ENCODE results near the gene CCT6A. TPM values are rescaled to one million over a fixed set of nuclear protein-coding genes. Genes with fewer than 3 reads are reported as not detected.
"Not testable (repeated sequence)": the region's sequence is repeated elsewhere in the genome, so short reads cannot be mapped to it uniquely, and the experiment has no call there.

CCT6A gene
- total and polyA plus RNA-seq, 2 donors (not counting 1 experiment from before 2014, with no cell fraction given): 40.3 to 71.3 TPM

DNA sequence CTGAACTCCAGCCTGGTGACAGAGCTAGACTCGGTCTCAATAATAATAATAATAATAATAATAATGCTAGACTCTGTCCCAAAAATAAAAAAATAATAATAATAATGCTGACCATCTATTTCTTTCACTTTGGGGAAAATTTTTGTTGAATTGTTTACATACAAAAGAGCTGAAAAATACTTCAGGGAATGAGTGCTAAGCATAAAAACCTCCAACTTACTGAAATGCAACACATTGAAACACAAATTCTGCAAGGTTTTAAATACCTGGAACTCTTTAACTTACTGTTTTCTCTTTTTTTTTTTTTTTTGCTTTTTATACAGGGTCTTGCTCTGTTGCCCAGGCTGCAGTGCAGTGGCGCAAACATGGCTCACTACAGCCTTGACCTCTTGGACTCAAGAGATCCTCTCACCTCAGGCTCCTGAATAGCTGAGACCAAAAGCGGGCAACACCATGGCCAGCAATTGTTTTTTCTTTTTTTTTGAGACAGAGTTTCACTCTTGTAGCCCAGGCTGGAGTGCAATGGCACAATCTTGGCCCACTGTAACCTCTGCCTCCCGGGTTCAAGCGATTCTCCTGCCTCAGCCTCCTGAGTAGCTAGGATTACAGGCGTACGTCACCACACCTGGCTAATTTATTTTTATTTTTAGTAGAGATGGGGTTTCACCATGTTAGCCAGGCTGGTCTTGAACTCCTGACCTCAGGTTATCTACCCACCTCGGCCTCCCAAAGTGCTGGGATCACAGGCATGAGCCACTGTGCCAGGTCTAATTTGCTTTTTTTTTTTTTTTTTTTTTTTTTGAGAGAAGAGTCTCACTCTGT lies 46.8 kb downstream of the CCT6A start:
- H3K79me2 ChIP-seq (ENCODE audit: control insufficient read depth, insufficient read depth, low read length); H3K4me2 ChIP-seq (replicated peaks; ENCODE audit: low read depth, low read length, poor library complexity, severe bottlenecking); H3K9me3 Mint-ChIP-seq (ENCODE audit: insufficient read depth); H3K4me1 Mint-ChIP-seq; DNase-seq; H3K9me3 ChIP-seq (ENCODE audit: control extremely low read depth in 1 of 3, control insufficient read depth in 2 of 3, insufficient read depth in 1 of 3, low read length in 2 of 3); H3K27ac Mint-ChIP-seq; H3K27me3 ChIP-seq (replicated peaks in 1 of 4; ENCODE audit: control extremely low read depth in 1 of 4, control insufficient read depth in 3 of 4, insufficient read depth in 4 of 4, low read length in 3 of 4); H3K4me1 ChIP-seq (ENCODE audit: control insufficient read depth in 2 of 2, insufficient read depth in 2 of 2, low read length in 2 of 2); intact Hi-C loops (cut with micrococcal nuclease); H3K4me3 Mint-ChIP-seq; H3K9ac ChIP-seq (ENCODE audit: low read length); H3K27ac ChIP-seq (ENCODE audit: low read length in 2 of 2); H2AFZ ChIP-seq (ENCODE audit: insufficient read depth, low read depth, low read length, poor library complexity, severe bottlenecking); H3K4me3 ChIP-seq (ENCODE audit: control extremely low read depth in 1 of 5, extremely low read depth in 1 of 5, insufficient read depth in 1 of 5, low read depth in 2 of 5, low read length in 4 of 5); ATAC-seq (ENCODE audit: low read depth); H3K27me3 Mint-ChIP-seq; H4K20me1 ChIP-seq (ENCODE audit: control insufficient read depth, insufficient read depth, low read length, poor library complexity, severe bottlenecking): not testable (repeated sequence)
- ChIA-PET POLR2A (interaction anchor here (0.7 kb wide), 1 partner anchor 956 kb away, joined by 3 read pairs; no protein-coding TSS in a partner anchor), CTCF (interaction anchor here (0.9 kb wide), 1 partner anchor 9 kb away, joined by 3 read pairs; no protein-coding TSS in a partner anchor)
- H3K36me3 ChIP-seq (replicated peaks in 1 of 2; ENCODE audit: control extremely low read depth in 1 of 2, control insufficient read depth in 1 of 2, extremely low read depth in 1 of 2, insufficient read depth in 2 of 2, low read length in 1 of 2): peaks cover 15 to 43% of the 10 kb centered on the region in 2 experiments
- 100% methylated on average over 2 of the region's 8 CpGs for WGBS (ENCODE audit: insufficient coverage)

DNA sequence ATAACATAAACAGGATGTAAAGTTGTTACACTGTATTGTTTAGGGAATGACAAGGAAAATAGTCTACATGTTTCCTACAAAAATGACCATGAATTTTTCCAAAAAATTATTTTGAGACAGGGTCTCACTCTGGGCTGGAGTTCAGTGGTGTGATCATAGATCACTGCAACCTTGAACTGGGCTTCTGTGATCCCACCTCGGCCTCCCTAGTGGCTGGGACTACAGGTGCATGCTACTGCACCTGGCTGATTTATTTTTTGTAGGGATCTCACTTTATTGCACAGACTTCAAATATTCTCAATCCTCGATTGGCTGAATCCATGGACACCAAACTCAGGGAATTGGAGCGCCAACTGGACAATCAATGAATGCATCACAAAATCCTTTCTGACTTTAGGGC lies 48.1 kb downstream of the CCT6A start:
- no peak overlapping the region for H3K4me3 ChIP-seq (ENCODE audit: control extremely low read depth in 1 of 5, extremely low read depth in 1 of 5, insufficient read depth in 1 of 5, low read depth in 2 of 5, low read length in 4 of 5)
- Mint-ChIP-seq H3K9me3 (ENCODE audit: insufficient read depth) (no peaks in the 10 kb centered on the region), H3K4me3 (no peak overlapping the region), H3K27me3 (no peaks in the 10 kb centered on the region), H3K27ac (no peak overlapping the region), H3K4me1 (peaks cover 7% of the 10 kb centered on the region)
- H3K9ac ChIP-seq (ENCODE audit: low read length): no peak overlapping the region
- no peak overlapping the region for H2AFZ ChIP-seq (ENCODE audit: insufficient read depth, low read depth, low read length, poor library complexity, severe bottlenecking)
- ATAC-seq (ENCODE audit: low read depth) (no peak), DNase-seq (no peak)
- POLR2A ChIA-PET: interaction anchor here (0.7 kb wide), 1 partner anchor 135 kb away, joined by 6 read pairs; no protein-coding TSS in a partner anchor
- no peak overlapping the region for H3K27ac ChIP-seq (ENCODE audit: low read length in 2 of 2)
- WGBS (ENCODE audit: insufficient coverage): 97% methylated on average over 2 of the region's 3 CpGs
- TF ChIP-seq EZH2 (IDR thresholded peaks at IDR 0.05; ENCODE audit: borderline replicate concordance, insufficient read depth, low read depth, low read length, poor library complexity, severe bottlenecking): no peak
- TF ChIP-seq, protein P1, sequence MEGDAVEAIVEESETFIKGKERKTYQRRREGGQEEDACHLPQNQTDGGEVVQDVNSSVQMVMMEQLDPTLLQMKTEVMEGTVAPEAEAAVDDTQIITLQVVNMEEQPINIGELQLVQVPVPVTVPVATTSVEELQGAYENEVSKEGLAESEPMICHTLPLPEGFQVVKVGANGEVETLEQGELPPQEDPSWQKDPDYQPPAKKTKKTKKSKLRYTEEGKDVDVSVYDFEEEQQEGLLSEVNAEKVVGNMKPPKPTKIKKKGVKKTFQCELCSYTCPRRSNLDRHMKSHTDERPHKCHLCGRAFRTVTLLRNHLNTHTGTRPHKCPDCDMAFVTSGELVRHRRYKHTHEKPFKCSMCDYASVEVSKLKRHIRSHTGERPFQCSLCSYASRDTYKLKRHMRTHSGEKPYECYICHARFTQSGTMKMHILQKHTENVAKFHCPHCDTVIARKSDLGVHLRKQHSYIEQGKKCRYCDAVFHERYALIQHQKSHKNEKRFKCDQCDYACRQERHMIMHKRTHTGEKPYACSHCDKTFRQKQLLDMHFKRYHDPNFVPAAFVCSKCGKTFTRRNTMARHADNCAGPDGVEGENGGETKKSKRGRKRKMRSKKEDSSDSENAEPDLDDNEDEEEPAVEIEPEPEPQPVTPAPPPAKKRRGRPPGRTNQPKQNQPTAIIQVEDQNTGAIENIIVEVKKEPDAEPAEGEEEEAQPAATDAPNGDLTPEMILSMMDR (IDR thresholded peaks at IDR 0.05): no peak
- peaks cover 18 to 50% of the 10 kb centered on the region in 2 experiments for H3K36me3 ChIP-seq (replicated peaks in 1 of 2; ENCODE audit: control extremely low read depth in 1 of 2, control insufficient read depth in 1 of 2, extremely low read depth in 1 of 2, insufficient read depth in 2 of 2, low read length in 1 of 2)
- no peaks in the 10 kb centered on the region for H3K27me3 ChIP-seq (replicated peaks in 1 of 4; ENCODE audit: control extremely low read depth in 1 of 4, control insufficient read depth in 3 of 4, insufficient read depth in 4 of 4, low read length in 3 of 4)
- no peaks in the 10 kb centered on the region for H3K9me3 ChIP-seq (ENCODE audit: control extremely low read depth in 1 of 3, control insufficient read depth in 2 of 3, insufficient read depth in 1 of 3, low read length in 2 of 3)
- CTCF ChIA-PET: no interaction called here
- H4K20me1 ChIP-seq (ENCODE audit: control insufficient read depth, insufficient read depth, low read length, poor library complexity, severe bottlenecking): no peaks in the 10 kb centered on the region
- peaks cover under 1% of the 10 kb centered on the region for H3K79me2 ChIP-seq (ENCODE audit: control insufficient read depth, insufficient read depth, low read length)
- H3K4me2 ChIP-seq (replicated peaks; ENCODE audit: low read depth, low read length, poor library complexity, severe bottlenecking): no peak overlapping the region
- no peaks in the 10 kb centered on the region for H3K4me1 ChIP-seq (ENCODE audit: control insufficient read depth in 2 of 2, insufficient read depth in 2 of 2, low read length in 2 of 2)
- intact Hi-C loops (cut with micrococcal nuclease): no loop called here

DNA sequence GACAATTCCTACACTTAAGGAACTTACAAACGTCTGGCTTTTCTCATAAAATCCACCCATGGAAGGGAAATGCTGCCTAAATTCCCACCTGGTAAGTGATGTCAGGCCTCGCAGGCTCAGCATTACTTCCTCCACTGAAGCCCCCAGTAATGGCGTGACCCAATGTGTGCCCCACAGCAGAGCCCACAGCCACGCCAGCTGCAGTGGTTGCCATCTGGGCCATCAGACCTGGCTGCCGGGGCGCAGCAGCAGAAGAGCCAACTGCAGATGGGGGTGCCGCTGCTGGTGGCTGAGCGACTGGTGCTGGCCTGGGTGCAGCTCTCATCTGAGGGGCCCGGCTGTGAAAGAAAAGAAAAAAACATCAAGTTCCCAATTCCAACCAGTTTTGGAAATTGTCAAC lies 52.6 kb downstream of the CCT6A start:
- POLR2A ChIA-PET: not testable (repeated sequence)

More for the DNA sequence above, 52.6 kb downstream of the CCT6A start:
- Histone ChIP-seq H3K4me1 (ENCODE audit: control insufficient read depth in 2 of 2, insufficient read depth in 2 of 2, low read length in 2 of 2) (peaks cover 17 to 22% of the 10 kb centered on the region in 2 donors), H3K79me2 (ENCODE audit: control insufficient read depth, insufficient read depth, low read length) (peaks cover 29% of the 10 kb centered on the region), H3K36me3 (replicated peaks in 1 of 2; ENCODE audit: control extremely low read depth in 1 of 2, control insufficient read depth in 1 of 2, extremely low read depth in 1 of 2, insufficient read depth in 2 of 2, low read length in 1 of 2) (peaks cover 18 to 47% of the 10 kb centered on the region in 2 experiments)
- peaks cover 36% of the 10 kb centered on the region for H3K4me1 Mint-ChIP-seq
- H3K4me3 ChIP-seq (ENCODE audit: control extremely low read depth in 1 of 5, extremely low read depth in 1 of 5, insufficient read depth in 1 of 5, low read depth in 2 of 5, low read length in 4 of 5); H3K4me3 Mint-ChIP-seq; H3K27me3 ChIP-seq (replicated peaks in 1 of 4; ENCODE audit: control extremely low read depth in 1 of 4, control insufficient read depth in 3 of 4, insufficient read depth in 4 of 4, low read length in 3 of 4); H3K4me2 ChIP-seq (replicated peaks; ENCODE audit: low read depth, low read length, poor library complexity, severe bottlenecking); H4K20me1 ChIP-seq (ENCODE audit: control insufficient read depth, insufficient read depth, low read length, poor library complexity, severe bottlenecking); H3K9me3 ChIP-seq (ENCODE audit: control extremely low read depth in 1 of 3, control insufficient read depth in 2 of 3, insufficient read depth in 1 of 3, low read length in 2 of 3); H3K9ac ChIP-seq (ENCODE audit: low read length); H3K27ac ChIP-seq (ENCODE audit: low read length in 2 of 2); ATAC-seq (ENCODE audit: low read depth); H3K9me3 Mint-ChIP-seq (ENCODE audit: insufficient read depth); H2AFZ ChIP-seq (ENCODE audit: insufficient read depth, low read depth, low read length, poor library complexity, severe bottlenecking); CTCF ChIA-PET; H3K27me3 Mint-ChIP-seq; intact Hi-C loops (cut with micrococcal nuclease); H3K27ac Mint-ChIP-seq; DNase-seq: not testable (repeated sequence)
- WGBS (ENCODE audit: insufficient coverage): 97% methylated on average over 9 of the region's 9 CpGs

All from B cell (primary cell).